ENCODE results near the gene ADAM17. TPM values are rescaled to one million over a fixed set of nuclear protein-coding genes. Genes with fewer than 3 reads are reported as not detected.

ADAM17 gene
- total and polyA plus RNA-seq, 2 of the 13 experiments (the other 11 are each of a cell fraction or from before 2014, with no cell fraction given), result 6.5 to 33.4 TPM

GRCh38 chr2:9556121-9556743 lies 602 bp upstream of the ADAM17 start (continued):
- 0 out of 2 replicates have a peak, but pooled peaks have one; percentile 6 for TF ChIP-seq ZNF34 (CRISPR knock-in tag; IDR thresholded peaks at IDR 0.05; ENCODE audit: borderline replicate concordance)
- TF ChIP-seq RBFOX2 (IDR thresholded peaks at IDR 0.05; ENCODE audit: low read depth, low read length), result peak; percentile 11
- TF ChIP-seq KLF13 (CRISPR knock-in tag; IDR thresholded peaks at IDR 0.05), result no peak
- TF ChIP-seq BRD4 (CRISPR knock-in tag; IDR thresholded peaks at IDR 0.05), result 0 out of 2 replicates have a peak, but pooled peaks have one; percentile 12
- TF ChIP-seq ZNF660 (CRISPR knock-in tag; IDR thresholded peaks at IDR 0.05; ENCODE audit: borderline replicate concordance, low read depth), result 0 out of 2 replicates have a peak, but pooled peaks have one; percentile 17
- 0 out of 2 replicates have a peak, but pooled peaks have one; percentile 73 for TF ChIP-seq ZBTB42 (CRISPR knock-in tag; IDR thresholded peaks at IDR 0.05)
- TF ChIP-seq PCBP1 (IDR thresholded peaks at IDR 0.05; ENCODE audit: borderline replicate concordance, low read depth, low read length), result 0 out of 2 replicates have a peak, but pooled peaks have one; percentile 7
- no peak for TF ChIP-seq IKZF4 (CRISPR knock-in tag; IDR thresholded peaks at IDR 0.05; ENCODE audit: borderline replicate concordance, low read depth, not compliant biosample characterization)
- no peak for TF ChIP-seq TAF1 (CRISPR knock-in tag; IDR thresholded peaks at IDR 0.05)
- 0 out of 2 replicates have a peak, but pooled peaks have one; percentile 6 for TF ChIP-seq ZNF891 (CRISPR knock-in tag; IDR thresholded peaks at IDR 0.05)
- TF ChIP-seq MEF2D (CRISPR knock-in tag; IDR thresholded peaks at IDR 0.05), result no peak
- 0 out of 2 replicates have a peak, but pooled peaks have one; percentile 0 for TF ChIP-seq ZNF879 (CRISPR knock-in tag; IDR thresholded peaks at IDR 0.05)
- no peak for TF ChIP-seq HNF4G (IDR thresholded peaks at IDR 0.05; ENCODE audit: borderline replicate concordance, low read depth, low read length)
- 0 out of 2 replicates have a peak, but pooled peaks have one; percentile 43 for TF ChIP-seq HNF4G (CRISPR knock-in tag; IDR thresholded peaks at IDR 0.05; ENCODE audit: borderline replicate concordance, low read depth)
- TF ChIP-seq GMEB1 (CRISPR knock-in tag; IDR thresholded peaks at IDR 0.05; ENCODE audit: borderline replicate concordance), result 0 out of 2 replicates have a peak, but pooled peaks have one; percentile 14
- TF ChIP-seq ZKSCAN8 (CRISPR knock-in tag; IDR thresholded peaks at IDR 0.05; ENCODE audit: borderline replicate concordance), result no peak
- no peak for TF ChIP-seq ZMAT5 (CRISPR knock-in tag; IDR thresholded peaks at IDR 0.05; ENCODE audit: borderline replicate concordance, low read depth)
- TF ChIP-seq ZNF691 (CRISPR knock-in tag; IDR thresholded peaks at IDR 0.05; ENCODE audit: borderline replicate concordance, low read depth), result peak; percentile 7; the same call in 1 of the 2 replicates
- 0 out of 2 replicates have a peak, but pooled peaks have one; percentile 6 for TF ChIP-seq ZBTB25 (CRISPR knock-in tag; IDR thresholded peaks at IDR 0.05)
- 0 out of 2 replicates have a peak, but pooled peaks have one; percentile 24 for TF ChIP-seq THAP7 (CRISPR knock-in tag; IDR thresholded peaks at IDR 0.05)
- peak; percentile 4; the same call in 1 of the 2 replicates for TF ChIP-seq WIZ (CRISPR knock-in tag; IDR thresholded peaks at IDR 0.05)
- TF ChIP-seq PAX8 (CRISPR knock-in tag; IDR thresholded peaks at IDR 0.05; ENCODE audit: borderline replicate concordance), result peak; percentile 34; the same call in 1 of the 2 replicates
- peak; percentile 50; the same call in 1 of the 2 replicates for TF ChIP-seq KDM5A (IDR thresholded peaks at IDR 0.05; ENCODE audit: borderline replicate concordance, low read length)
- TF ChIP-seq KAT7 (CRISPR knock-in tag; IDR thresholded peaks at IDR 0.05; ENCODE audit: borderline replicate concordance), result no peak; the same call in 1 of the 2 replicates
